Memory B cell (primary cell): Measurements from ENCODE around the gene RPS14.

Source experiments
- ATAC-seq: fragments of 150-1000 bp; cut with Tn5 transposase; 2 replicates; pipeline ENCODE4 v1.10.0; 2021; ENCODE audit warnings: low read depth, mild to moderate bottlenecking, moderate library complexity
- DNase-seq, 2 donors: peaks; one replicate each; pipeline ENCODE4 v3.0.0; 2022; ENCODE audit warnings: low spot score in 2 of 2
- H3K27ac Mint-ChIP-seq: one replicate; pipeline ENCODE4 v1.8.0; 2022; ENCODE audit warnings: mild to moderate bottlenecking, moderate library complexity, mixed read lengths
- H3K27me3 Mint-ChIP-seq: one replicate; pipeline ENCODE4 v1.8.0; 2022; ENCODE audit warnings: mixed read lengths
- H3K36me3 Mint-ChIP-seq: one replicate; pipeline ENCODE4 v1.8.0; 2022; ENCODE audit warnings: mild to moderate bottlenecking, mixed read lengths
- H3K4me1 Mint-ChIP-seq: one replicate; pipeline ENCODE4 v1.8.0; 2022; ENCODE audit warnings: mixed read lengths
- H3K4me3 Mint-ChIP-seq: one replicate; pipeline ENCODE4 v1.8.0; 2022; ENCODE audit warnings: mild to moderate bottlenecking, moderate library complexity, mixed read lengths
- H3K9me3 Mint-ChIP-seq: one replicate; pipeline ENCODE4 v1.8.0; 2022; ENCODE audit warnings: mixed read lengths

Gene RPS14

GRCh38 chr5:150399524-150400211, 49.9 kb downstream of the RPS14 start:
- ATAC-seq: peak; percentile 3

DNA sequence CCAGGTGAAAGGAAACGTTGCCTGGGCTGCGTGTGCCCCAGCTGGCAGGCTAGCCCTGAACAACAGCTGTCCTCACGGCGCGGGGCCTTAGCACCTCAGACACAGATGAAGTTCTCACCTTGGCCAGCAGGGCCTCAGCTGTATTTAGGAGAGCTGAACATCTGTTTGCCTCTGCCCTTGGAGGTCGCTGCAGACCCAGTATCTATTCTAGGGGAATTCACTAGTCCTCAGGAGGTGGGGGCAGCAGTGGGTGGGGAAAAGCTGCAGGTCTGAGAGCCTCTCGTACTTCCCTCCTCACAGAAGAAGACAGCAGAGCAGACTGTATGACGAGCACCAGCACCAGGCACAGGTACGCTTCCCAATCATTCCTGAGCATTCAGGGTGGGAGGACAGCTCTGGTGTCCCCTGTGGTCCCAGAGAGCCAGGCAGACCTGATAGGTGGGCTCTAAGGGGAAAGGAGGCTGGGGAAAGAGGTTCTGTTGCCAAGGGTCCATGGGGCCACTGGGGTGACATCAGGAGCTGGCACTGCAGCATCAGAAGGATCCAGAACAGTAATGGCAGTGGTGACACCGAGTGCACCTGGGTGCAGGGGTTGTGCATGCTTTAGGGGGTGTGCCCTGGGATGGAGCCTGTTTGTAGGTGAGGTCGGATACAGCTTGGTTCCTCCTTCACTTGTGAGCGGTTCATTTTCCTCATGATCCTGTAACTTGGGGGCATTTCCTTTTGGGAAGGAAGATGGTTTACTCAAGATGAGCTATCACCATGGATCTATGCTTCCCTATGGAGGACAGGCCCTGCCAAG, 50.6 kb downstream of the RPS14 start:
- Mint-ChIP-seq H3K27me3 (no peaks in the 10 kb centered on the region), H3K4me3 (peak overlapping the region; percentile 69), H3K36me3 (peaks cover 25% of the 10 kb centered on the region), H3K9me3 (no peaks in the 10 kb centered on the region), H3K4me1 (peaks cover 37% of the 10 kb centered on the region), H3K27ac (peak overlapping the region; percentile 100)
- ATAC-seq (peak; percentile 60), DNase-seq (peak; percentile 78 to 82)

More at GRCh38 chr5:150399524-150400211, 49.9 kb downstream of the RPS14 start:
- H3K9me3 Mint-ChIP-seq: no peaks in the 10 kb centered on the region
- H3K4me1 Mint-ChIP-seq: peaks cover 41% of the 10 kb centered on the region
- H3K4me3 Mint-ChIP-seq: no peak overlapping the region
- DNase-seq: peak; percentile 44 to 78
- peaks cover 27% of the 10 kb centered on the region for H3K36me3 Mint-ChIP-seq
- peak overlapping the region; percentile 100 for H3K27ac Mint-ChIP-seq
- no peaks in the 10 kb centered on the region for H3K27me3 Mint-ChIP-seq

DNA sequence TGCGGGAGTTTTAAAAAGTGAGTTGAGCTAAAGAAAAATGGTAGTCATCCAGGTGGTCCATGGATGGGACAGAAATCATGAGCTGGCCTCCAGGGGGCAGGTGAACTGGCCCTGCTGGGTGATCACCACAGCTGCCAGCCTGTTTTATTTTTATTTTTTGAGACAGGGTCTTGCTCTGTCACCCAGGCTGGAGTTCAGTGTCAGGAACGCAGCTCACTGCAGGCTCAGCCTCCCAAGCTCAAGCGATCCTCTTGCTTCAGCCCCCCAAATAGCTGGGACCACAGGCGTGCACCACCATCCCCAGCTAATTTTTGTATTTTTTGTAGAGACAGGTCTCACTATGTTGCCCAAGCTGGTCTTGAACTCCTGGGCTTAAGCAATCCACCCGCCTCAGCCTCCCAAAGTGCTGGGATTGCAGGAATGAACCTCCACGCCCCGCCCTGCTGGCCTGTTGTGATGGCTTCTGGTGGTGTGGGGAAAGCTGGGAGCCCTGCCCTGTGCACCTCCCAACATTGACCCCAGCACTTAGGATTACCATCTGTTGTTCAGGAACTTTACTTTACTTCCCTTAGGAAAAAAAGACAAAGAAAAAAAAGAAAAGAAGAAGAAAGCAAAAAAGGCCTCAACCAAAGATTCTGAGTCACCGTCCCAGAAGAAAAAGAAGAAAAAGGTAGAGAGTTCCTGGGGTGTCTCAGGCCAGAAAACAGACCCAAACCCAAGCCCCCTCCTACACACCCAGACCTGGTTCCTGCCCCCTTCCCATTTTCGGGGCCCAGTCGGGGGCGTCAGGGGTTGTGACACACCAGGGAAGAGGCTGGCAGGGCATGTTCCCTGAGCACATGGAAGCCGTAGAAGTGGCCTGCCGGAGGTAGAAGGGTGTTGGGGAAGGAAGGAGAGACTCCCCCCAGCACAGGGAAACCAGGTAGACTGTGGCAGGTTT, 51.5 kb downstream of the RPS14 start:
- peaks cover 36% of the 10 kb centered on the region for H3K4me1 Mint-ChIP-seq
- no peaks in the 10 kb centered on the region for H3K9me3 Mint-ChIP-seq
- ATAC-seq: no peak
- DNase-seq: peak in 1 of 2 donors; percentile 53
- no peak overlapping the region for H3K4me3 Mint-ChIP-seq
- peaks cover 26% of the 10 kb centered on the region for H3K36me3 Mint-ChIP-seq
- H3K27ac Mint-ChIP-seq: peak overlapping the region; percentile 100
- no peaks in the 10 kb centered on the region for H3K27me3 Mint-ChIP-seq

DNA sequence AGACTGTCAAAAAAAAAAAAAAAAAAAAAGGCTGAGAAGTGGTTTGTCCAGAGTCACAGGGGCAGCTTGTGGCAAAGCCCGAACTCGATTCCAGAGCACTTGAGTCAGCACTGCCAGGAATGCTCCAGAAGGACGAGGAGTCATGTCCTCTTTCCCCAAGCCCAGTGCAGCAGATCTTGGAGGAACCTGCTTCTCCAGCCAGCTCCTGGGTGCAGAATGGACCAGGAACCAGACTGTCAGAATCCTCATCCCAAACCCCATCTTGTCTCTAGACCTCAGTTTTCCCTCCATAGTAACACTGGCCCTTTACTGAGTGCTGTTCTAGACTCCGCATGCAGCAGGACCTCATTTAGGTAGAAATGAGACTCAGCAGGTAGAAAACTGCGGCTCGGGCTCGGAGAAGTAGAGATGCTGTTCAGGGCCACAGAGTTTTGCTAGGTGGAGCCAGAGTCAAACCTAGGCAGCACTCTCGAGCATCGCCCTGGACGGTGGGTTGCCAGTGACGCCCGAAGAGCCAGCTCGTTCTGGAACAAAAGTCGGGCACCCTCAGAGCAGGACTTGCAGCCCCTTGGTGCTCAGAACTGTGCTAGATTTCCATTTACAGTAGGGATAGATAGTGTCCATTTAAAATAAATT, 52.3 kb downstream of the RPS14 start:
- ATAC-seq: no peak
- H3K36me3 Mint-ChIP-seq: peaks cover 22% of the 10 kb centered on the region
- H3K4me3 Mint-ChIP-seq: no peak overlapping the region
- no peaks in the 10 kb centered on the region for H3K9me3 Mint-ChIP-seq
- peak overlapping the region; percentile 100 for H3K27ac Mint-ChIP-seq
- no peaks in the 10 kb centered on the region for H3K27me3 Mint-ChIP-seq
- peak in 1 of 2 donors; percentile 44 for DNase-seq
- H3K4me1 Mint-ChIP-seq: peaks cover 30% of the 10 kb centered on the region

DNA sequence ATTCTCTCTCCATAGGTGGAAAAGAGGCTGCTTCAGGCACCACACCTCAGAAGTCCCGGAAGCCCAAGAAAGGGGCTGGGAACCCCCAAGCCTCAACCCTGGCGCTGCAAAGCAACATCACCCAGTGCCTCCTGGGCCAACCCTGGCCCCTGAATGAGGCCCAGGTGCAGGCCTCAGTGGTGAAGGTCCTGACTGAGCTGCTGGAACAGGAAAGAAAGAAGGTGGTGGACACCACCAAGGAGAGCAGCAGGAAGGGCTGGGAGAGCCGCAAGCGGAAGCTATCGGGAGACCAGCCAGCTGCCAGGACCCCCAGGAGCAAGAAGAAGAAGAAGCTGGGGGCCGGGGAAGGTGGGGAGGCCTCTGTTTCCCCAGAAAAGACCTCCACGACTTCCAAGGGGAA, 53.3 kb downstream of the RPS14 start:
- no peak for DNase-seq
- Mint-ChIP-seq H3K4me3 (no peak overlapping the region), H3K36me3 (peaks cover 17% of the 10 kb centered on the region), H3K4me1 (peaks cover 23% of the 10 kb centered on the region), H3K27me3 (no peaks in the 10 kb centered on the region), H3K9me3 (no peaks in the 10 kb centered on the region), H3K27ac (peak overlapping the region; percentile 67)
- no peak for ATAC-seq

DNA sequence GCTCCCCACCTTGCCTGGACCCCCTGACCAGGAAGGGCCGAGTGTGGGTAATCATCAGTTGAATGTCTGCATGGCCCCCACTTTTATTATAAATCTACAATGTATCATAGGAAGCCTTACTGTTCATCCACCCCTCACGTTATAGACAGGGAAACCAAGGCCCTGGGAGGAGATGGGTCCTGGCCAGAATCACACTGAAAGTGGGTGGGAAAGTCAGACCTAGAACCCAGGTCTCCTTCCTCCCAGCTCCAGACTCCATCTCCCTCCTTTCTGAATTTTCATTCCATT, 53.9 kb downstream of the RPS14 start:
- no peaks in the 10 kb centered on the region for H3K9me3 Mint-ChIP-seq
- DNase-seq: no peak
- no peak for ATAC-seq
- peaks cover 19% of the 10 kb centered on the region for H3K36me3 Mint-ChIP-seq
- peak overlapping the region; percentile 67 for H3K27ac Mint-ChIP-seq
- peaks cover 20% of the 10 kb centered on the region for H3K4me1 Mint-ChIP-seq
- H3K27me3 Mint-ChIP-seq: no peaks in the 10 kb centered on the region
- no peak overlapping the region for H3K4me3 Mint-ChIP-seq

DNA sequence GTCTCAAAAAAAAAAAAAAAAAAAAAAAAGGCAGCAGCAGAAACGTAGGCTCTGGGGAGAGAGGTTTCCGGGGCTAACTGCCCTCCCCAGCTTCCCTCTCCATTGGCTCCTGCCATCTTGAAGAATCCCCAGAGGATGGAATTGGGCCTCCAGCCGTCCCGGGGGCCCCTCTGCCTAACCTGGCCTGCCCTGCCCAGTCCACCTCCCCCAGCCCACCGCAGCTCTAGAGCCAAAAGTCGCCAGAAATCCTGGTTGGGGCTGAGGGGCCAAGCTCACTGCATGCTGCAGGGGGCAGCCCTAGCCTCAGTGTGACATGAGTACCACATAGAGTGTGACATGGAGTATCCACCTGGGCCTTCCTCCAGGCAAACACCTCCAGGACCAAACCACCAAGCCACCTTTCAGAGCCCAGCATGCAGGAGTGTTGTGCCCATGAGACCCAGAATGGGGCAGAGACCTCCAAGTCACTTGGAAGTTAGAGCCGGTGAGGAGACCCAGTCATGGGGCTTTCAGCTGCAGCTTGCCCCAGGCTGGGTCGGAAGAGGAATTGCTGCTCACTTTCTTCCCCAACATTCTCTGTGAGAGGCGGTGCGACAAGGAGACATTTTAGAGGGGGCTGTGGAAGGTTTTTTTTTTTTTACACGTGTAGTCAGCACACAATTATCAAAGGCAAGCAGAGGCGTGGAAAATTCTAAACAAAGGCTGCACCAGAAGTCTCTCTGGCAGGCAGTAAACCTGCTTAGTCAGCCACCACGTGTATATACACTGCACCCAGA, 54.4 kb downstream of the RPS14 start:
- ATAC-seq (no peak), DNase-seq (no peak)
- Mint-ChIP-seq H3K4me1 (peaks cover 15% of the 10 kb centered on the region), H3K4me3 (no peak overlapping the region), H3K36me3 (peaks cover 15% of the 10 kb centered on the region), H3K9me3 (no peaks in the 10 kb centered on the region), H3K27ac (no peak overlapping the region), H3K27me3 (no peaks in the 10 kb centered on the region)

DNA sequence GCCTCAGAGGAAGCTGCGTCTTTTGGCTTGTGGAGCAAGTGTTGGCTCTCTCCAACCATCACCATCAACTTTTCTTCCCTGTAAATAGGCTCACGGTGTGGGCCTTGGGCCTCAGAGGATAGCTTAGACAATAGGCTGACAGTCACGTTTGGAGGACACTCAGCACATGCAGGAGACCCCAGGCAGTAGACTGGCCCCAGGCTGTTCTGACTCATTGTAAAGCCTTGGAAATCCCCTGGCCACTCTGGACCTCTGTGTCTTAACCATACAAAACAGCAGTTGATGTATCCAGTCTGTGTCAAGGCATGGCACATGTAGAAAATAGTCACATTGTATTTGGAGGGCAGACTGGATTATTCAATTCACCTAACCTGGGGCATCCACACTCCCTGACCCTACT, 55.4 kb downstream of the RPS14 start:
- Mint-ChIP-seq H3K27me3 (no peaks in the 10 kb centered on the region), H3K27ac (peak overlapping the region; percentile 28), H3K4me3 (no peak overlapping the region), H3K9me3 (no peaks in the 10 kb centered on the region), H3K36me3 (peaks cover 15% of the 10 kb centered on the region), H3K4me1 (peaks cover 9% of the 10 kb centered on the region)
- ATAC-seq (no peak), DNase-seq (no peak)

DNA sequence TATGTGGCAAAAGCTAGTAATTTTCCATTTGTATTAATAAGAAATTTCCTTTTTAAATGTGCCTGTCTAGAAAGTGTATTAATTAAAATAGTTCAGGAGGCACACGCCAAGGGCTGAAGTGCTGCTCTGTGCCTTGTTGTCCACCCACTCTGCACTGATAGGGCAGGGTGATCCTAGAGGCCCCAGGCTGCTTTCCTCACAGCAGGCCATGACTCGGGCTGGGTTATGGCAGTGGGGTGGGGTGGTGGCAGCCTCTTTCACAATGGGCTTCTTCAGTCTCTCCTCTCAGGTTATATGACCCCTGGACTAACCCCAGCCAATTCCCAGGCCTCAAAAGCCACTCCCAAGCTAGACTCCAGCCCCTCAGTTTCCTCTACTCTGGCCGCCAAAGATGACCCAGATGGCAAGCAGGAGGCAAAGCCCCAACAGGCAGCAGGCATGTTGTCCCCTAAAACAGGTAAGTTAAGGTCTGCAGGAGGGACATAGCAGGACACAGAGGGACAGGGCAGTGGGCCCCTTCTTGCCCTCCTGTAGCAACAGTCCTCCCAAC, 56.4 kb downstream of the RPS14 start:
- H3K36me3 Mint-ChIP-seq: peaks cover 15% of the 10 kb centered on the region
- H3K4me3 Mint-ChIP-seq: no peak overlapping the region
- ATAC-seq: no peak
- no peaks in the 10 kb centered on the region for H3K9me3 Mint-ChIP-seq
- DNase-seq: no peak
- H3K27ac Mint-ChIP-seq: peak overlapping the region; percentile 59
- no peaks in the 10 kb centered on the region for H3K27me3 Mint-ChIP-seq
- H3K4me1 Mint-ChIP-seq: peaks cover 5% of the 10 kb centered on the region

DNA sequence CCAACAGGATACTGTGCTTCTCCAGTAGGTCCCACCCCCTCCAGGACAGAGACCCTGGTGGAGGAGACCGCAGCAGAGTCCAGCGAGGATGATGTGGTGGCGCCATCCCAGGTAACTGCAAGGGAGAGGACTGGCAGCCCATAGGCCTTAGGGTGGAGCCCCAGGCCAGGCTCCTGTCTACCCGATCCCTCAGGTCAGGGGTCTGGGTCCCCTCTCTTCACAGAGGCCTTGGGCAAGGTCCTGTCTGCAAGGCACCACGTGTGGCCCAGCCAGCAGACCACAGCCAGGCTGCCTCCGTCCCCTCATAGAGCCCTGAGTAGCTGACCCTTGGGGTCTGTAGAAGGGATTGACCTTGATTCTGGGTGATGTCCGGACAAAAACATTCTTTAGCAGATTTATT, 56.9 kb downstream of the RPS14 start:
- Mint-ChIP-seq H3K36me3 (peaks cover 15% of the 10 kb centered on the region), H3K27me3 (no peaks in the 10 kb centered on the region), H3K4me1 (peaks cover 5% of the 10 kb centered on the region), H3K9me3 (no peaks in the 10 kb centered on the region), H3K4me3 (no peak overlapping the region), H3K27ac (no peak overlapping the region)
- no peak for DNase-seq
- no peak for ATAC-seq
